GM18508 (cell line): Measurements from ENCODE around the gene RTCB.

Source experiments
- ATAC-seq: cut with Tn5 transposase; IDR thresholded peaks from one replicate; pipeline ENCODE4 v1.9.1; 2021; ENCODE audit warnings: moderate number of reproducible peaks; ENCODE audit not compliant: insufficient read depth, unreplicated experiment

RTCB gene

DNA sequence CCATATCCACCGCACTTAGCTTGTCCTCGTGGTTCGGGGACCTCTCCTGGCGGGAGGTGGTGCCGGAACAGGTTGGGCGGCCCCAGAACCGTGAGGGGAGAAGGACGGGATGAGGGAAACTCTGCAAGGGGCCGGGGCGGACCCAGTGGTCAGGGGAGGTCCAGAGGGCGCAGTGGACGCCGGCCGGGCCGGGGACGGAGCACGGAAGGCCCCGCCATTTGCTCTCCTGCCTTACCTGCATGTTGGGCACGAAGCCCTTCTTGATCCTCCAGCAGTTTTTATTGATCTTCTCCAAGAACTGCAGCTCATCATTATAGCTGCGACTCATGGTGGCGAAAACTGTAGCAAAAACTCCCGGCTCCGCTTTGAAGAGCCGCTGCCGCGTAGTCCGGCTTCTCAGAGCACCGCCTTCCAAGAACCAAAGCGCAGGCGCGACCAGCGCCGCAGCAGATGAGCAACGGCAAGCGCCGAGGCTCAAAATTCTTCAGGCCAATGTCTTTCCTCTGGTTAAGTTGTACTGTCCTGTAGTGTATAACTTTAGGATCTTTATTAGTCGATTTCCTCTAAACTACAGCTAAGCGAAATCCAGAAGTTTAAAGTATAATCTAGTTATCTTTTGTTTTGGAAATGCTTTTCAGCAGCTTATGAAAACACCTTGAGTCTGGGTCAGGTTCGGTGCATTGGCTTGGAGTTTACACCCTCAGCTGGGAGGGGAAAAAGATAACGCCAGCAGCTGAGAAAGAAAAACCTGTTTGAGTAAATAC lies at the start of gene RTCB:
Gene RTCB, minus strand, starts transcription at position 419 of the 764 bp plus-strand sequence. Its CDS starts 91 bp downstream, at position 328.
- ATAC-seq, result no peak

GRCh38 chr22:32457031-32457430 lies 45.0 kb upstream of the RTCB start:
- ATAC-seq, result no peak

DNA sequence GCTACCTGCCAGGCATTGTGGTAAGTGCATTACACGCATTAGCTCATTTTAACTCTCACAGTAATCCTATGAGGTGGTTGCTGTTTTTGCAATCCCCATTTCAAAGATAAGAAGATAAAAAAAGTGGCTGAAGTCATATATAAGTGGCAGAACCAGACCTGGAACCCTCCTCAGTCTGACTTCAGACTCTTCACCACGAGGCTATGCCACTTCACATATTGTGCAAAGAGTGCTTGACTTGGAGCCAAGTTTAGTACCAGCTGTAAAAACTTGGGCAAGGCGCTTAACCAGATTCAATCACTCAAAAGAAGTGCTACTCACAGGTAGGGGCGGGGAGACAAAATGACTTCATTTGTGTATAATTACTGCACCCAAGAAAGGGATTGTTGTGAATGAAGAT lies 36.9 kb upstream of the RTCB start:
- ATAC-seq, result no peak

DNA sequence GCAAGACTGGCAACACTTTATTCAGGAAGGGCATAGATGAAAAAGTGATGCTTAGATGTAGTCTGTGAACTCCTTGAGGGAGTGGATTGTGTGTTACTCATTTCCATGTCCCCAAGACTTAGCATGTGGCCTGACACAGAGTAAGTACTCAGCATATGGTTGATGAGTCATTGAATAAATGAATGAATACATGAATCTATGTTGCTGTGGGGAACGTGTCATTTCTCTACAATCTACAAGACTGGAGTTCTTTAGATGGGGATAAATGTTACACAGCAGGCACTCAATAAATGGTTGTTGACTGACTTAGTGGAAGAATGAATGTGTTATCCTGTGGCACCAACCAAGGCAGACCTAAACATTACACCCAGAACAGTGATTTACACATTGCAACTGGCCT lies 34.3 kb upstream of the RTCB start:
- ATAC-seq, result no peak

GRCh38 chr22:32444068-32444467 lies 32.0 kb upstream of the RTCB start:
- ATAC-seq, result no peak

DNA sequence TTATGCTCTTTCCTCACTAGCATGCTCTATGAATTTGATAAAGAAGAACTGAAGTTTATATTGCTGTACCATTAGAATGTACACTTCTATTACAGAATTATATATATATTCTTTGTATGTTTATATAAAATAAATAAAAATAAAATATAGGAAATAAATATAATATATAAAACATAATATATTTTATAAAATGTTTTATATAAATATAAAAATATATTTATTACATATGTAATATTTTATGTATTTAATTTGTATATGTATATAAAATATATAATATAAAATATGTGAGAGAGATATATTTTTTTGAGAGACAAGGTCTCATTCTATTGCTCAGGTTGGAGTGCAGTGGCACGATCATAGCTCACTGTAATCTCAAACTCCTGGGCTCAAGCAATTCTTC lies 18.3 kb upstream of the RTCB start:
- ATAC-seq, result no peak

- ATAC-seq, result no peak
These were observed 14.8 kb upstream of the RTCB start for GRCh38 chr22:32426881-32427280.

GRCh38 chr22:32423664-32424063 lies 11.6 kb upstream of the RTCB start:
- ATAC-seq, result no peak

DNA sequence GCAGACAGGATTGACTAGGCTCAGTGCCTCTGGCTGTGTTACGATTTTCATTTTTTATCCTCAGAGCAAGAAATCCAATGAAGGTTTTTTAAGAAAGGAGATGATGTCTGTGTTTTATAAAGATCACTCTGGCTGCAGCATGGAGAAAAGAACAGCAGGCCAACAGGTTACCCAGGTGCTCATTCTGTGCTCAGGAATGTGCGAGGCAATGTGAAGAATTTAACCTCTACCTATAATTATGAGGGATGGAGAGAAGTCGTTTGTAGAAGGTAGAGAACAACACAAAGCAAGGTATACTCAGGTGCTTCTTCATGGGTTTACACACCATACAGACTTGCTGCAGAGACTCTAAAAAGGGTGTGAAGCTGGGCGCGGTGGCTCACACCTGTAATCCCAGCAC lies 10.0 kb upstream of the RTCB start:
- no peak for ATAC-seq

GRCh38 chr22:32421484-32421883 lies 9.4 kb upstream of the RTCB start:
- ATAC-seq, result no peak

- ATAC-seq, result no peak
These were observed 5.9 kb upstream of the RTCB start for GRCh38 chr22:32417906-32418305.

- ATAC-seq, result no peak
These were observed 4.6 kb upstream of the RTCB start for GRCh38 chr22:32416556-32417085.

- ATAC-seq, result no peak
These were observed 2.1 kb upstream of the RTCB start for GRCh38 chr22:32414191-32414590.

DNA sequence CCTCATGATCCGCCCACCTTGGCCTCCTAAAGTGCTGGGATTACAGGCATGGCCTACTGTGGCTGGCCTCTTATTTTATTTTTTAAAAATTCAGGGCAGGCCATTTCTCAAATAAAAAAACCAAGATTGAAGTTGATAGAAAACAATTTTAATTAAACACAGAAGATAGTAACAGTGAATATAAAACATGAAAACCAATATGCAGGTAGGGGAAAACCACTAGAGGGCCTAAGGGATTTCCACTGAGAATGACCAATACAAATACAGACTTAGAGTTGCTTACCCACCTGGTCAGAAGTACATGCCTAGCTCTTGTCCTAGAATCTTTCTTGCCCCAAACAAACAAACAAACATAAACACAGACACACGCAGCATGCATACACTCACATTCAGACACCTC lies 1.7 kb upstream of the RTCB start:
- ATAC-seq, result no peak

GRCh38 chr22:32411402-32411801 lies 645 bp downstream of the RTCB start:
- no peak for ATAC-seq

- no peak for ATAC-seq
These were observed 1.6 kb downstream of the RTCB start for GRCh38 chr22:32410459-32410858.

- no peak for ATAC-seq
These were observed 2.1 kb downstream of the RTCB start for GRCh38 chr22:32409977-32410376.

- no peak for ATAC-seq
These were observed 4.1 kb downstream of the RTCB start for GRCh38 chr22:32407936-32408335.

DNA sequence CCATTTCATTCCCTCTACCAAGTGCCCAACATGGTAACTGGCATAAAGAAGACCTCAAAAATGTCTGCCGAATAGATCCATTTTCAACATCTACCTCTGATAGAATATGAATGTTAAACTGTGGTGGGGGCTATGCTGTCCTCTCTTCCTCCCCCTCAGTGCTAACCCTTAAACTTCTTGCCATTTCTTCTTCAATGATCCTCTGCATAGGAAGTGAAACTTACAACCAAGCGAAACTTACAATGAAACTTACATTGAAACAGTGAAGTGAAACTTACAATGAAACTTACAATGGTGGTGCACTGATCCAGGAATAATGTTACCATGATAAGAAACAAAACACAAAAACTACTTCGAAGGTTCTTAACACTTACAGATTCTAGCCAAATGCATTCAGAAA lies 4.7 kb downstream of the RTCB start:
- ATAC-seq, result no peak

DNA sequence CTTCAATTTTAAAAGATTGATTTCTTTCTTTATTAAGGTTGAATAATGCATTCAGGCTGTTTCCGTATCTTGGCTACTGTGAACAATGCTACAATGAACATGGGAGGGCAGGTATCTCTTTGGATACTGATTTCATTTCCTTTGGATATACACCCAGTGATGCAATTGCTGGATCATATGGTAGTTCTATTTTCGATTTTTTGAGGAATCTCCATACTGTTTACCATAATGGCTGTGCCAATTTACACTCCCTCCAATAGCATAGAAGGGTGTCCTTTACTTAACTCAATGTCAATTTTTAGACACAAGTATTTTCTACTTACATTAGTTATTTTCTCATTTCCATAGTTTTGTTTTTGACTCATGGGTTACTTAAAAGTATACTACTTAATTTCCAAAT lies 8.0 kb downstream of the RTCB start:
- no peak for ATAC-seq

- ATAC-seq, result no peak
These were observed 10.6 kb downstream of the RTCB start for GRCh38 chr22:32401486-32401885.

DNA sequence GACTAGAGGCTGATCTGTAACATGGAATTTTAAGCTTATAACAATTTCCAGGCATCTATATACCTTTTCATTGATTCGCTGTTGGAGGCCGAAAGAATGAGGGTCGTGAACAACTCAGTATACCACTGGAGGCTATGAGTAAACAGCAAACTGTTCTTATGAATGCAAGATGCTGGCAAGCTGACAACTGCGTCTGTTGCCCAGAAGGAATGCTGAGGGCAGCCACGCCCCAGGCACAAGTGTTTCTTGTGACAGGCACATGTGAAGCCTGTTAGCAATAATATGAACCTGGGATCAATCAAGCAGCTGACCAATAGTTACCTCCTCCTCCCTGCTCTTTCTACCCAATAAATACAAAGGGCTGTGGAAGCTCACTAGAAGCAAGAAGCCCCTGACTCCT lies 15.3 kb downstream of the RTCB start:
- ATAC-seq, result no peak
